Astrocyte (in vitro differentiated cells and primary cell): ENCODE data around the gene AQP6.

ENCODE experiments used
- CTCF ChIP-seq: IDR thresholded peaks from 2 replicates; pipeline ENCODE4 v1.5.1; 2011; ENCODE audit warnings: low read depth, mild to moderate bottlenecking, inconsistent platforms, low read length, moderate library complexity; ENCODE audit not compliant: insufficient read depth
- EZH2 ChIP-seq: IDR thresholded peaks from 2 replicates; pipeline ENCODE4 v1.6.1; 2012; ENCODE audit warnings: mild to moderate bottlenecking, low read length, inconsistent platforms; ENCODE audit not compliant: insufficient read depth

GRCh38 chr12:49943625-49943960, 29.2 kb upstream of the AQP6 start:
- TF ChIP-seq EZH2 = no peak
- TF ChIP-seq CTCF = no peak
